ENCODE results near the gene BCAS4.

Gene BCAS4

GRCh38 chr20:50870561-50871161, 75.8 kb downstream of the BCAS4 start:
- TF ChIP-seq ZNF175 (tag by site-specific recombination; IDR thresholded peaks at IDR 0.05) (no peak), WT1 (tag by site-specific recombination; IDR thresholded peaks at IDR 0.05) (no peak), ZNF184 (tag by site-specific recombination; IDR thresholded peaks at IDR 0.05) (no peak), ZNF707 (tag by site-specific recombination; IDR thresholded peaks at IDR 0.05) (no peak), ZNF148 (tag by site-specific recombination; IDR thresholded peaks at IDR 0.05; ENCODE audit: borderline replicate concordance) (no peak), ZNF610 (tag by site-specific recombination; IDR thresholded peaks at IDR 0.05; ENCODE audit: borderline replicate concordance) (no peak), ZNF398 (tag by site-specific recombination; IDR thresholded peaks at IDR 0.05) (no peak), ZNF692 (tag by site-specific recombination; IDR thresholded peaks at IDR 0.05) (no peak), ZNF221 (tag by site-specific recombination; IDR thresholded peaks at IDR 0.05; ENCODE audit: borderline replicate concordance) (no peak), ZNF311 (tag by site-specific recombination; IDR thresholded peaks at IDR 0.05; ENCODE audit: borderline replicate concordance) (no peak), ATF2 (tag by site-specific recombination; IDR thresholded peaks at IDR 0.05; ENCODE audit: low read depth) (no peak), ZBTB26 (tag by site-specific recombination; optimal IDR thresholded peaks at IDR 0.05) (no peak), ZNF48 (tag by site-specific recombination; IDR thresholded peaks at IDR 0.05) (no peak), ZNF302 (tag by site-specific recombination; IDR thresholded peaks at IDR 0.05; ENCODE audit: low read depth) (no peak), ZNF416 (tag by site-specific recombination; IDR thresholded peaks at IDR 0.05) (no peak), ZNF16 (tag by site-specific recombination; IDR thresholded peaks at IDR 0.05; ENCODE audit: low read depth) (no peak)
- no peak overlapping the region for H3K4me3 ChIP-seq (ENCODE audit: low read depth, low read length)
- no peaks in the 10 kb centered on the region for H3K36me3 ChIP-seq (ENCODE audit: control insufficient read depth in 2 of 2, insufficient read depth in 1 of 2, low read length in 2 of 2)
- H3K27ac ChIP-seq (ENCODE audit: extremely low read depth, low read depth, low read length): no peak overlapping the region
- H3K4me1 ChIP-seq (ENCODE audit: control insufficient read depth, insufficient read depth, low read length): no peaks in the 10 kb centered on the region
- no peaks in the 10 kb centered on the region for H3K9me3 ChIP-seq (ENCODE audit: control insufficient read depth, insufficient read depth, low read depth, low read length)
- CTCF ChIA-PET: no interaction called here
- POLR2A ChIA-PET: no interaction called here
